ENCODE data around the gene FAM227A.

Gene FAM227A

GRCh38 chr22:38566726-38567504 is 89.3 kb downstream of the FAM227A start:
- H3K4me3 ChIP-seq (ENCODE audit: low read depth, low read length), result no peak overlapping the region
- TF ChIP-seq CTCF (IDR thresholded peaks at IDR 0.05; ENCODE audit: low read depth, low read length, missing control alignments), result no peak
- DNase-seq (ENCODE audit: low read depth), result no peak

GRCh38 chr22:38565441-38565840 is 90.8 kb downstream of the FAM227A start:
- TF ChIP-seq CTCF (IDR thresholded peaks at IDR 0.05; ENCODE audit: low read depth, low read length, missing control alignments), result no peak
- H3K4me3 ChIP-seq (ENCODE audit: low read depth, low read length), result no peak overlapping the region

GRCh38 chr22:38564669-38565068 is 91.5 kb downstream of the FAM227A start:
- DNase-seq (ENCODE audit: low read depth), result no peak
- TF ChIP-seq CTCF (IDR thresholded peaks at IDR 0.05; ENCODE audit: low read depth, low read length, missing control alignments), result no peak
- H3K4me3 ChIP-seq (ENCODE audit: low read depth, low read length), result no peak overlapping the region

More at GRCh38 chr22:38565441-38565840, 90.8 kb downstream of the FAM227A start:
- no peak for DNase-seq (ENCODE audit: low read depth)

GRCh38 chr22:38554281-38554680 is 101.9 kb downstream of the FAM227A start:
- DNase-seq (ENCODE audit: low read depth), result no peak
- no peak overlapping the region for H3K4me3 ChIP-seq (ENCODE audit: low read depth, low read length)
- TF ChIP-seq CTCF (IDR thresholded peaks at IDR 0.05; ENCODE audit: low read depth, low read length, missing control alignments), result no peak

GRCh38 chr22:38549101-38549894 is 106.9 kb downstream of the FAM227A start:
- TF ChIP-seq CTCF (IDR thresholded peaks at IDR 0.05; ENCODE audit: low read depth, low read length, missing control alignments), result no peak
- no peak overlapping the region for H3K4me3 ChIP-seq (ENCODE audit: low read depth, low read length)
- DNase-seq (ENCODE audit: low read depth), result no peak

- no peak overlapping the region for H3K4me3 ChIP-seq (ENCODE audit: low read depth, low read length)
- no peak for TF ChIP-seq CTCF (IDR thresholded peaks at IDR 0.05; ENCODE audit: low read depth, low read length, missing control alignments)
- DNase-seq (ENCODE audit: low read depth), result no peak
Observed at GRCh38 chr22:38540701-38541100, 115.5 kb downstream of the FAM227A start.
